ENCODE data around the gene BRD9.
"Not testable (repeated sequence)": the region's sequence is repeated elsewhere in the genome, so short reads cannot be mapped to it uniquely, and the experiment has no call there.

Gene BRD9

DNA sequence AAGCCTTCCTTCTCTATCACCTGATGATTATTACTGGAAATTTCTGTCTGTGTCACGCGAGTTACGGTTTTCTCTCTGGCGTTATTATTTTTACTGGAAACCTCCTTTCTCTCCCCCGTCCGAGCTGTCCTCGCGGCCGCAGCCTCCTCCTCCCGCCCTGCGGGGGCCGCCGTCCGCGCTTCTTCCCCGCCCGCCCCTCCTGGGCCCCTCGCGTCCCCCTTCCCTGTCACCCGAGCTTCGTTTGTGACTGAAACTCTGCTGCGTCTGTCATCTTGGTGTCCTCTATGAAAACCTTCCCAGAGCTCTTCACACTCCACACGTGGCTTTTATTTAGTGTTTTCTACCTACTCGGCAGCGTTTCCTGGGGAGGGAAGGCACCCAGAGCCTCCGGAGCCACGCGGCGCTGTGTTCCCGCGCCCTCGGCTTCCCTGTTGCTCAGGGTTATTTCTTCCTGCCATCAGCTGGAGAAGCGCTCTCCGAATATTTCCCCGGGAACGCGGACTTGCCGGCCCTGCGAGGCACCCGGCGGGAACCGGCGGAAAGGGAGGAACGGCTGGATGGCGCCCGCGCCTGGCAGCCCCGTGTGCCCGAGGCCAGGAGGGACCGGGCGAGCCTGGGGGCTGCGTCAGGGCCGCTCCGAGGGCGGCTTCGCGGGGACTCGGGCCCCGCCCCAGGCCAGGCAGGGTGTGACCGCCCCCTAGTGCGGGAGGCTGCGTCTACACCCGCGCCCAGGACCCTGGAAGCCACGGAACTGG, 34.0 kb upstream of the BRD9 start:
- no peak for DNase-seq (ENCODE audit: low read depth)

GRCh38 chr5:923281-923873, 30.8 kb upstream of the BRD9 start:
- no peak overlapping the region for H3K4me3 ChIP-seq (ENCODE audit: low read depth, low read length)
- DNase-seq (ENCODE audit: low read depth) = no peak

More for the DNA sequence above, 34.0 kb upstream of the BRD9 start:
- H3K4me3 ChIP-seq (ENCODE audit: low read depth, low read length) = peak overlapping the region; percentile 40

DNA sequence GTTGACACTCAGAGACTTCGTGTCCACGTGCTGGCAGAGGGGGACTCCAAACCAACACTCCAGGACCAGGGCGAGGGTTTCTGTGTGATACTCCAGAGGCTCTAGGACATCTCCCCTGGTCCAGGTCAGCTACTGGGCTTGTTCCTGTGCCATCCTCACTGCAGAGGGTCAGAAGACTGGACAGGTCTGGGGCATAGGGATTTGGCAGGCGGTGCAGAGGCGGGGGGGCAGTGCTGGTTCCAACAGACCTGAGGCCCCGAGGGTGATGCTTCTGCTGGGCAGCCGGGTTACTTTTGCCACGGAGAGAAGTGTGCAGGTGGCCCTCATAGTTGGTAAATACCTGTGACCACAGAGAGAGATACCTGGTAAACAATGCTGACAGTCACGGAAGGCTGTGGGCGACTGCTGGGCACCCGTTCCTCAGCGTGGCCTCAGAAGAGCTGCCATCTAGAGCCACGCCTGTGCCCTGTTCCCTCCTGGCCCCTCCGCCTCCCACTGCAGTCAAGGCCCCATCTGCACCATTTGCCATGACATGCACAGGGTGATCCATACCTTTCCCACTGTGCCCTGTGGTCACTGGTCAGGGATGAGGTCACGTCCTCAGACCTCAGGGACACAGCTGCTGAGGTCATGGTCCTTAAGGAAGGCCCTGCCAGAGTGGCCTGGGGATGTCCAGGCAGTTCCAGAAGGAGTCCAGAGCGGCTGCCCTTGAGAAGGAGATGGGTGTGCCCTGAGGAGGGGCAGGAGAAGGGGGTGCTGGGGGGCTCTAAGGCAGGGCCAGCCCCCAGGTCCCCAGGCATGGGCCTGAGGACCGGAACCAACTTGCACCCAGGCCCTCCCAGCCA, 30.1 kb upstream of the BRD9 start:
- H3K4me3 ChIP-seq (ENCODE audit: low read depth, low read length) = no peak overlapping the region
- no peak for DNase-seq (ENCODE audit: low read depth)

DNA sequence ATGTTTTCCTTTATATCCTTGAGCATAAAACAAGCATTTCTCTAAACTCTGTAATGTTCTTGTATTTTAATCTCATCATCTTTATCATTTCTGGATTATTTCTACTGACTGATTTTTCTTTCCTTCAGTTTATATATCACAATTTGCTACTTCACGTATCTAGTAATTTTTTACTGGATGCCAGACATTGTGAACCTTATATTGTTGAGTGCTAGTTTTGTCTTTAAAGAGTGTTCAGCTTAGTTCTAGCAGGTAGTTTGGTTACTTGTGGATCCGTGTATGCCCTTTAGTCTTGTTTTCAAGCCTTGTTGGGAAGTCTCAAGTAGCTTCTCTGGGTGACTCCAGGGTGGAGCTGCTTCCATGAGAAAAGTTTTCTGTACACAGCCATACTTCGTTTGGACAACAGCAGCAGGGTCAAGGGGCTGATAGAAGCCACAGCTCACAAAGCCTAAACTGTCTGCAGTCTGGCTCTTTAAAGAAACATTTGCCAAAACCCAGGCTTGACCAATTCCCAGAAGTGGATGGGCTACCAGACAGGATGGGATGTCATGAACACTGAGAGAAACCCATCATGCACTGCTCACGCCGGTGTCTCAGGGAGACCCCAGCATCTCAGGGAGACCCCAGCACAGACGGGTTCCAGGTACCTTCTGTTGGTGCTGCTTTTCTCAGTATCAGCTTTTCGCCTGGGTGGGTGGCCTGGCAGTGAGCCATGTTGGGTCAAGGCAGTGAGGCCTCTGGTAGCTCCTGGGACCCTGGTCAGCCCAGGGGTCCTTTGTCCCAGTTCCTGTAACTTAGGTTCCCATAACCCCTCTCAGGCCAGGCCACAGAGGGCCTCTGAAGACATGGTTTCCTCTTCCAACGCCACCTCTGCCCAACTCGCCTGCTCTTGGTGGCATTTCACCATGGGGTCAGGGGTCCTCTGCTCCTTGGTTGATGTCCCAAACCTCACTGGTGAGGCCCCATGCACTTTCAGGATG, 29.1 kb upstream of the BRD9 start:
- no peak for DNase-seq (ENCODE audit: low read depth)
- H3K4me3 ChIP-seq (ENCODE audit: low read depth, low read length) = no peak overlapping the region

- no peak for DNase-seq (ENCODE audit: low read depth)
Observed at GRCh38 chr5:920321-920720, 27.7 kb upstream of the BRD9 start.

DNA sequence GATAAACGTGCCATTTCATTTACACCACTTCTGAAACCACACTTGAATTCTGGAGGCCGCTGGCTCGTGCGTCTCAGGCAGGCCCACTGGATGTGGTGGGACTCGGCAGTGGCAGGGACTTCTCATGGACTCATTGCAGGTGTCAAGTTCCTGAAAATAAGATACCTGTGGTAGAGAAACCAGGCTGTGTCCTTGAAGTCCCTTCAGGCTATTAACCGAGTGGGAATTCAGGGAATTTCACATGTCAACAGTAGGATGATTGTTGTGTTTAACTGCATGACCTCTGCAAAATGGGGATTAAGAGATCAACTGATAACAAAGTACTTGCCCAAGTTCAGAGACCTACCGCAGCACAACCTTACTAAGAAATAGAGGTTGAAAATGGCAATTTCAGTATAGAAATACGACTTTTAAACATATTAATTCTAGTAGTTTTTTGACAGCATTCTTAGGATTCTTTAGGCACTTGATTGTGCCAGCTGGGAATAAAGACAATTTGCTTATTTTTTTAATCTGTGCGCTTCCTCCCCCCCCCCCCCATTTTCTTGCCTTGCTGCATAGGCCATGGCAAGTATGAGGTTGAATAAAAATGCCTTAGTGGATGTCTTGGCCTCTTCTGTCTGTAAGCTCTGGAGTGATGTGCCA, 26.9 kb upstream of the BRD9 start:
- no peak for DNase-seq (ENCODE audit: low read depth)

More at GRCh38 chr5:920321-920720, 27.7 kb upstream of the BRD9 start:
- H3K4me3 ChIP-seq (ENCODE audit: low read depth, low read length) = no peak overlapping the region

GRCh38 chr5:918717-919116, 26.1 kb upstream of the BRD9 start:
- not testable (repeated sequence) for DNase-seq (ENCODE audit: low read depth); H3K4me3 ChIP-seq (ENCODE audit: low read depth, low read length)

More for the DNA sequence above, 26.9 kb upstream of the BRD9 start:
- H3K4me3 ChIP-seq (ENCODE audit: low read depth, low read length) = no peak overlapping the region

DNA sequence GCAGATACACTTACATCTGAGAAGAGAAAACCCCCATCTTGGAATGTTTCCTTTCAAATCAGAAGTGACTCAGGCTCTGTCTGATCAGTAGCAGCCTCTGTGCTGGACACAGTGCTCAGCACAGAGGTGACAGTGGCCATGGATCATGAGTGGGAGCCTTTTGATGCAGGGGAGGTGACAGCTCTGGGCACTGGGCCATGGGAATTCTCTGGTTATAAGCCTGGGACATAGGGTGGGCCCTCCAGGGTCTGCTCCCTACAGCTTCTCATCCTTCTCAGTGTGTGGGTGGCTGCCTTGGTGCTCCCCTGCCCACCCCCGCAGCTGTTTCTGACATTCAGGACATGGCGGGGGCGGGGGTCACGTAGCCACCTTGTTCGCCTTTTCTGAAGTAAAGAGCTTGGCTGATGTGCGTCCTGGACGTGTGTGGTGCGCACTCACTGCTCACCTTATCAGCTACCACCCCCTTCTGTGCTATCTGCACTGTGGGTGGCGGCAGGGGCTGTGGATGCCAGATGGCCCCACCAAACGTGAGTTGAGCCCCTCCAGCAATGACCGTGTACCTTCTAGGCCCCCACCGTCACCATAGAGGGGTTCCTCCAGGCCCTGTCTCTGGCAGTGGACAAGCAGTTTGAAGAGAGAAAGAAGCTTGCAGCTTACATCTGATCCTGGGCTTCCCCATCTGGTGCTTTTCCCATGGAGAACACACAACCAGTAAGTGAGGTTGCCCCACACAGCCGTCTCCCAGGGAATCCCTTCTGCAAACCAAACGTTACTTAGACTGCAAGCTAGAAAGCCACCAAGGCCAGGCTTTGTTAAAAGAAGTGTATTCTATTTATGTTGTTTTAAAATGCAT, 24.1 kb upstream of the BRD9 start:
- H3K4me3 ChIP-seq (ENCODE audit: low read depth, low read length) = no peak overlapping the region
- DNase-seq (ENCODE audit: low read depth) = no peak

DNA sequence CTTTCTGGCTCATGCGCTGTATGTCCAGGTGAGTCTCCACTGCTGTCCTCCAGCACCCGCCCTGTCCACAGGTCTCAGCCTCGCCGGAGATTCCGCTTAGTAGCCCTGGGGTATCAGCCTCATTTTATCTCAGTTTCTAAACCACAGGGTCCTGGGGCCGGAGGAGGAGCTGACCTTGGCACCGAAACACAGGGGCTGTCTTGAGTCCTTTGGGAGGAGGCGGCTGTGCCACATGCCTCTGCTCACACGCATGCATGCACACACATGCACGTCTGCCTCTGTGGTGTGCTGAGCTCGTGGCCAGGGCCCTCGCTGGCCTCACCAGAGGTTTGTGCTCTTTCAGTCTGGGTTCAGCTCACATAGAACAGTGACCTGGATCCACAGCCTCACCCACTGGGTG, 23.3 kb upstream of the BRD9 start:
- no peak for DNase-seq (ENCODE audit: low read depth)
- H3K4me3 ChIP-seq (ENCODE audit: low read depth, low read length) = no peak overlapping the region

- DNase-seq (ENCODE audit: low read depth); H3K4me3 ChIP-seq (ENCODE audit: low read depth, low read length): not testable (repeated sequence)
Observed at GRCh38 chr5:915346-915745, 22.7 kb upstream of the BRD9 start.

DNA sequence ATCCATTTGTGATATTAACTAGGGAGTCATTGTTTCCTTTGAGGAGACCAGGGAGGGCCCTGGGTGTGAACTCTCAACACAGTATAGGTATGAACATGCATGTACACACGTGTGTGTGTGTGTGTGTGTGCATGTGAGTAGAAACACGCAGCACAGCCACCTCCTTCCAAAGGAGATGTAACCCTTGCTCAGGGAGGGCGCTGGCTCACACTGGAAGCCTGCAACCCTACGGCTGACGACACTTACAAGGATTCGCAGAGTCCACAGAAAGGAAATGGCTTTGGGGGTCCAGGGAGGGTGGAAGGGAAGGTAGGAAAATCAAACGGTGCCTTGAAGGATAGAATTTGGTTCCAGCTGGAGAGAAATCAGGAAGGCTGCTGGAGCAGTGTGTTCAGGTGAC, 22.0 kb upstream of the BRD9 start:
- DNase-seq (ENCODE audit: low read depth) = no peak
- H3K4me3 ChIP-seq (ENCODE audit: low read depth, low read length) = no peak overlapping the region

- H3K4me3 ChIP-seq (ENCODE audit: low read depth, low read length) = no peak overlapping the region
Observed at GRCh38 chr5:914174-914573, 21.6 kb upstream of the BRD9 start.

DNA sequence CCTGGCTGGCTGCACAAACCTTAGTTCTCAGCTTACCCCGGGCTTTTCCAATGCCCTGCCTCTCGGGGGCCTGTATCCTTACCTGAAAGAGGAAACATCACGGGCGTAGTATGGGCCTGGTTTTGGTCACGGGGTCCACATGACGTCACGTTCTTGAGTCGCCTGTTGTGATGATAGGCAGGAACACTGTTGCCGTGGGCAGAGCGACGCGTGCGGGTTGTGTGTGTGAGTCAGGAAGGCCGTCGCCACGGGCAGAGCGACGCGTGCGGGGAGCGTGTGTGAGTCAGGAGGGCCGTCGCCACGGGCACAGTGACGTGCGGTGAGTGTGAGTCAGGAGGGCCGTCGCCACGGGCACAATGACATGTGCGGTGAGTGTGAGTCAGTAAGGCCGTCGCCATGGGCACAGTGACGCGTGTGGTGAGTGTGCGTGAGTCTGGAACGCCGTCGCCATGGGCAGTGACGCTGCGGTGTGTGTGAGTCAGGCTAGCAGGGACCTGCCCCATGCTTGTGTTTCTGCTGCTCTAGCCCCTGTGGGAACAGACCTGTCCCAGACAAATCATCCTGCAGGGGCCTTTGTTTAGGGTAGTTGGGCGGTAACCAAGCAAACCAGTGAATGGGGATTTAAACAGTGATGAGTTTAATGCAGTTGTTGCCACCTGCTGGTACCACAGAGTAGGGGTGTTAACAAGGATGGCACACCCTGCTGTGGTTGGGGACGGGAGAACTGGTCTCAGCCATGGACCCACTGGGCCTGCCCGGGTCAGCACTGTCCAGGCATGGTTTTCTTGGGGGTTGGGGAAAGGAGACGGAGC, 19.9 kb upstream of the BRD9 start:
- no peak overlapping the region for H3K4me3 ChIP-seq (ENCODE audit: low read depth, low read length)
- DNase-seq (ENCODE audit: low read depth) = peak; percentile 94

More at GRCh38 chr5:914174-914573, 21.6 kb upstream of the BRD9 start:
- DNase-seq (ENCODE audit: low read depth) = no peak

- peak; percentile 17 for DNase-seq (ENCODE audit: low read depth)
- no peak overlapping the region for H3K4me3 ChIP-seq (ENCODE audit: low read depth, low read length)
Observed at GRCh38 chr5:911601-912000, 19.0 kb upstream of the BRD9 start.

GRCh38 chr5:910769-911160, 18.2 kb upstream of the BRD9 start:
- no peak for DNase-seq (ENCODE audit: low read depth)

GRCh38 chr5:909994-910768, 17.6 kb upstream of the BRD9 start:
- no peak for DNase-seq (ENCODE audit: low read depth)

More at GRCh38 chr5:910769-911160, 18.2 kb upstream of the BRD9 start:
- H3K4me3 ChIP-seq (ENCODE audit: low read depth, low read length) = no peak overlapping the region

More at GRCh38 chr5:909994-910768, 17.6 kb upstream of the BRD9 start:
- H3K4me3 ChIP-seq (ENCODE audit: low read depth, low read length) = no peak overlapping the region
